K562 (cell line): ENCODE measurements around the gene PRELID2. TPM values are rescaled to one million over a fixed set of nuclear protein-coding genes. Genes with fewer than 3 reads are reported as not detected.

Source experiments
- ATAC-seq: fragments of 200-7000 bp; cut with Tn5 transposase; 3 replicates; pipeline ENCODE4 v1.9.1; 2020; ENCODE audit warnings: moderate library complexity
- BruUV-seq: library from RNA; stranded (reverse); fragments of 400-500 nt; replicated peaks from 2 replicates; lab custom pipeline; 2021; lab: Mats Ljungman, UMichigan
- CTCF ChIA-PET: fragments of 300-600 bp; formaldehyde crosslinking; extraction: SDS; loops from one replicate; lab custom pipeline; 2021; ENCODE audit warnings: low intra/inter-chr PET ratio; lab: Yijun Ruan, JAX
- POLR2A ChIA-PET: fragments of 300-600, 350-650 bp; sonication (Branson Sonifier 250); formaldehyde crosslinking; extraction: SDS; loops from one replicate; lab custom pipeline; 2021; ENCODE audit warnings: antibody characterized with exemption, inconsistent platforms; lab: Yijun Ruan, JAX
- DNase-seq, 4 experiments: peaks; one replicate each; pipeline versions ENCODE4 v3.0.0 to v3.0.0-alpha.2; 2011 to 2018; ENCODE audit warnings: low spot score in 3 of 4, mixed read lengths in 3 of 4; ENCODE audit errors: extremely low read depth in 1 of 4
- FAIRE-seq: peaks from 2 replicates; lab custom pipeline; 2011; peaks lifted over from hg19 to GRCh38; lab: Jason Lieb, UNC
- H2AFZ ChIP-seq: 2 replicates; pipeline ENCODE4 v1.6.0; 2011; ENCODE audit warnings: low read depth, low read length, control low read depth, inconsistent platforms
- H3K27ac ChIP-seq: fragments of 200-600 bp; 3 replicates; pipeline ENCODE4 v1.8.0; 2011; ENCODE audit warnings: low read depth, mild to moderate bottlenecking, control low read depth, inconsistent platforms, low read length, moderate library complexity, mixed read lengths; ENCODE audit errors: extremely low read depth
- H3K27me3 ChIP-seq, 2 experiments: fragments of 300-600 bp in 1 of 2; 2 replicates in 1 of 2; 3 replicates in 1 of 2; pipeline versions ENCODE4 v1.6.0 to v1.8.0; 2011; ENCODE audit warnings: inconsistent platforms in 2 of 2, low read length in 2 of 2, mild to moderate bottlenecking in 1 of 2, mixed read lengths in 1 of 2, moderate library complexity in 1 of 2; ENCODE audit not compliant: control insufficient read depth in 2 of 2, insufficient read depth in 2 of 2
- H3K36me3 ChIP-seq: fragments of 300-600 bp; 3 replicates; pipeline ENCODE4 v1.8.0; 2011; ENCODE audit warnings: mild to moderate bottlenecking, low read length, inconsistent platforms; ENCODE audit not compliant: control insufficient read depth, insufficient read depth
- H3K4me1 ChIP-seq, 2 experiments: fragments of 200-600 bp in 1 of 2; replicated peaks in 1 of 2; 2 replicates in 1 of 2; 3 replicates in 1 of 2; pipeline versions ENCODE4 v1.5.1 to v1.8.0; 2011; ENCODE audit warnings: inconsistent platforms in 2 of 2, low read length in 2 of 2, mild to moderate bottlenecking in 1 of 2, mixed read lengths in 1 of 2, moderate library complexity in 1 of 2; ENCODE audit not compliant: control insufficient read depth in 2 of 2, insufficient read depth in 2 of 2
- H3K4me2 ChIP-seq: 2 replicates; pipeline ENCODE4 v1.6.1; 2011; ENCODE audit warnings: low read length, control low read depth, inconsistent platforms, mixed read lengths; ENCODE audit not compliant: insufficient read depth
- H3K4me3 ChIP-seq: fragments of 200-600 bp; sonication (generic), shearing (Covaris generic); 2 replicates; pipeline ENCODE4 v1.5.1; 2016; ENCODE audit warnings: control low read depth, inconsistent platforms
- H3K79me2 ChIP-seq: fragments of 200-600 bp; 3 replicates; pipeline ENCODE4 v1.8.0; 2011; ENCODE audit warnings: low read length, inconsistent platforms; ENCODE audit not compliant: control insufficient read depth, insufficient read depth
- H3K9ac ChIP-seq, 2 experiments: 2 replicates each; pipeline versions ENCODE4 v1.6.0 to v1.6.1; 2011; ENCODE audit warnings: low read depth in 2 of 2, low read length in 2 of 2, control low read depth in 1 of 2, inconsistent platforms in 1 of 2, mild to moderate bottlenecking in 1 of 2, mixed read lengths in 1 of 2; ENCODE audit not compliant: insufficient read depth in 1 of 2
- H3K9me1 ChIP-seq: one replicate; pipeline ENCODE4 v1.6.0; 2011; ENCODE audit warnings: inconsistent platforms, mild to moderate bottlenecking, low read length, moderate library complexity; ENCODE audit not compliant: control insufficient read depth, insufficient read depth
- H3K9me3 ChIP-seq: replicated peaks from 2 replicates; pipeline ENCODE4 v1.5.1; 2011; ENCODE audit warnings: low read depth, low read length, inconsistent platforms; ENCODE audit not compliant: control insufficient read depth, insufficient read depth
- H4K20me1 ChIP-seq: replicated peaks from 2 replicates; pipeline ENCODE4 v1.6.1; 2011; ENCODE audit warnings: low read length, inconsistent platforms, mixed read lengths; ENCODE audit not compliant: control insufficient read depth, insufficient read depth
- PURB ChIP-seq: sonication (generic); formaldehyde crosslinking; IDR thresholded peaks from 2 replicates; pipeline ENCODE4 v1.9.0; 2021; ENCODE audit warnings: low read depth, mild to moderate bottlenecking, missing genetic modification reagents
- WGBS: fragments of 100-300 bp; shearing (Covaris generic); methylation state at CpG from one replicate; pipeline ENCODE4 v1.1.6; 2016; ENCODE audit warnings: low coverage, mixed read lengths; ENCODE audit not compliant: insufficient coverage; ENCODE audit errors: missing lambda C conversion rate; 5-methylcytosine and 5-hydroxymethylcytosine counted together
- in situ Hi-C: fragments of 300-500 bp; cut with MboI; formaldehyde crosslinking; loops from 4 replicates; pipeline ENCODE4 v1.15.0; 2018; ENCODE audit warnings: inconsistent platforms, mixed read lengths
- intact Hi-C: fragments of 100-400 bp; cut with micrococcal nuclease; formaldehyde crosslinking; loops from 2 replicates; pipeline ENCODE4 v1.14.2; 2022
- polyA plus RNA-seq, 8 experiments: library from polyadenylated mRNA; depleted of rRNA in 4 of 8; stranded (reverse) in 5 of 8; unstranded in 3 of 8; fragments of >200 nt; fragmentation: Nextera tagmentation in 2 of 8; fragmentation: Illumina TruSeq in 1 of 8; extraction: Ambion mirVana in 2 of 8; extraction: Trizol in 1 of 8; gene quantifications; 2 replicates each; pipeline versions ENCODE4 v1.2.1 to v1.2.3, GENCODE V29; 2011 to 2014; ENCODE audit warnings: inconsistent platforms in 1 of 8, missing spikeins in 1 of 8
- total RNA-seq, 7 experiments: library from RNA; depleted of rRNA in 6 of 7; stranded (reverse); fragments of >200 nt in 6 of 7; fragmentation: Illumina TruSeq in 2 of 7; extraction: Trizol in 2 of 7; gene quantifications; 2 replicates each; pipeline versions ENCODE4 v1.2.1 to v1.2.3, GENCODE V29; 2011 to 2021; ENCODE audit warnings: low replicate concordance in 1 of 7
- TF ChIP-seq, protein P1 (sequence below), 2 experiments: fragments of 450-650 bp; formaldehyde crosslinking in 1 of 2; IDR thresholded peaks; 2 replicates each; pipeline versions ENCODE4 v1.4.0 to v1.6.1; 2014 to 2020; ENCODE audit warnings: mild to moderate bottlenecking in 2 of 2, borderline replicate concordance in 1 of 2, low read depth in 1 of 2

The PRELID2 gene
- total and polyA plus RNA-seq, 9 of the 15 experiments (the other 6 are each of a cell fraction or from before 2014, with no cell fraction given), result 6.4 to 68.2 (median 28.8) TPM

DNA sequence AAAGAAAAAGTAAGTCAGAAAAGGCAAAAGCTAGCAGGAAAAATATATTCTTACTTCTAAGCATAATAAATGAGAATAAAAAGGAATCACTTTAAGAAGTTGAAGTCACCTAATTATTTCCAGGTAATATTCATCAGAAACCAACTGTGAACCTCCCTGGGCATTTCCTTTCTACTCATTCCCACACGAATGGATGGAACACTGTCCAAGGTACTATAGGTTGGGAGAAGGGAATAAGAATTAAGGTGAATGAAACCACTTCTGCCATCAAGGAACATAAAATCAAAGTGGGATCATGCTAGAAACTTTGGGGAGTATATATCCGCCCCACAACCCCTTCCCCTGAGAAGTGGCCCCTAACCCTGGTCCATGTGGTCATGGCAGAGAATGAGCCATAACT, 41.6 kb downstream of the PRELID2 start:
- CTCF ChIA-PET, result no interaction called here
- in situ Hi-C loops, result no loop called here
- H3K4me2 ChIP-seq, result no peak overlapping the region
- H3K79me2 ChIP-seq, result no peaks in the 10 kb centered on the region
- 23% methylated on average over 2 of the region's 2 CpGs for WGBS
- no peaks in the 10 kb centered on the region for H3K9me3 ChIP-seq
- H3K27me3 ChIP-seq, result no peaks in the 10 kb centered on the region
- no peak overlapping the region for H2AFZ ChIP-seq
- no peak overlapping the region for H3K4me3 ChIP-seq
- H3K9me1 ChIP-seq, result no peaks in the 10 kb centered on the region
- H4K20me1 ChIP-seq, result no peaks in the 10 kb centered on the region
- ATAC-seq, result no peak
- no peak overlapping the region for H3K27ac ChIP-seq
- FAIRE-seq, result no peak
- DNase-seq, result no peak
- no peak overlapping the region for H3K9ac ChIP-seq
- TF ChIP-seq, protein P1, sequence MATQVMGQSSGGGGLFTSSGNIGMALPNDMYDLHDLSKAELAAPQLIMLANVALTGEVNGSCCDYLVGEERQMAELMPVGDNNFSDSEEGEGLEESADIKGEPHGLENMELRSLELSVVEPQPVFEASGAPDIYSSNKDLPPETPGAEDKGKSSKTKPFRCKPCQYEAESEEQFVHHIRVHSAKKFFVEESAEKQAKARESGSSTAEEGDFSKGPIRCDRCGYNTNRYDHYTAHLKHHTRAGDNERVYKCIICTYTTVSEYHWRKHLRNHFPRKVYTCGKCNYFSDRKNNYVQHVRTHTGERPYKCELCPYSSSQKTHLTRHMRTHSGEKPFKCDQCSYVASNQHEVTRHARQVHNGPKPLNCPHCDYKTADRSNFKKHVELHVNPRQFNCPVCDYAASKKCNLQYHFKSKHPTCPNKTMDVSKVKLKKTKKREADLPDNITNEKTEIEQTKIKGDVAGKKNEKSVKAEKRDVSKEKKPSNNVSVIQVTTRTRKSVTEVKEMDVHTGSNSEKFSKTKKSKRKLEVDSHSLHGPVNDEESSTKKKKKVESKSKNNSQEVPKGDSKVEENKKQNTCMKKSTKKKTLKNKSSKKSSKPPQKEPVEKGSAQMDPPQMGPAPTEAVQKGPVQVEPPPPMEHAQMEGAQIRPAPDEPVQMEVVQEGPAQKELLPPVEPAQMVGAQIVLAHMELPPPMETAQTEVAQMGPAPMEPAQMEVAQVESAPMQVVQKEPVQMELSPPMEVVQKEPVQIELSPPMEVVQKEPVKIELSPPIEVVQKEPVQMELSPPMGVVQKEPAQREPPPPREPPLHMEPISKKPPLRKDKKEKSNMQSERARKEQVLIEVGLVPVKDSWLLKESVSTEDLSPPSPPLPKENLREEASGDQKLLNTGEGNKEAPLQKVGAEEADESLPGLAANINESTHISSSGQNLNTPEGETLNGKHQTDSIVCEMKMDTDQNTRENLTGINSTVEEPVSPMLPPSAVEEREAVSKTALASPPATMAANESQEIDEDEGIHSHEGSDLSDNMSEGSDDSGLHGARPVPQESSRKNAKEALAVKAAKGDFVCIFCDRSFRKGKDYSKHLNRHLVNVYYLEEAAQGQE (IDR thresholded peaks at IDR 0.05; ENCODE audit: borderline replicate concordance), result peak; percentile 40; the same call in 1 of the 2 replicates
- TF ChIP-seq, protein P1 (CRISPR knock-in tag; IDR thresholded peaks at IDR 0.05; ENCODE audit: low read depth), result no peak
- TF ChIP-seq PURB (CRISPR knock-in tag), result no peak
- no TSS peak for BruUV-seq
- peaks cover 4% of the 10 kb centered on the region; the same call in 2 of the 3 replicates for H3K36me3 ChIP-seq
- intact Hi-C loops, result no loop called here
- POLR2A ChIA-PET, result no interaction called here
- no peaks in the 10 kb centered on the region for H3K4me1 ChIP-seq
